DND-41 (cell line): Measurements from ENCODE around the gene PTPRD.

Experiments
- ATAC-seq: fragments of 200-7000 bp; cut with Tn5 transposase; 3 replicates; pipeline ENCODE4 v1.9.1; 2021; ENCODE audit warnings: low read depth; ENCODE audit not compliant: insufficient read depth
- DNase-seq: peaks from one replicate; pipeline ENCODE4 v3.0.0-alpha.2; 2020
- H2AFZ ChIP-seq: 2 replicates; pipeline ENCODE4 v1.6.0; 2012; ENCODE audit warnings: low read depth, low read length
- H3K27ac ChIP-seq: 2 replicates; pipeline ENCODE4 v1.5.1; 2012; ENCODE audit warnings: low read length, inconsistent platforms
- H3K27me3 ChIP-seq: fragments of 200-600 bp; sonication (generic); 2 replicates; pipeline ENCODE4 v1.6.0; 2012; ENCODE audit warnings: low read length, mild to moderate bottlenecking, inconsistent platforms; ENCODE audit not compliant: insufficient read depth, poor library complexity
- H3K36me3 ChIP-seq: 2 replicates; pipeline ENCODE4 v1.5.1; 2012; ENCODE audit warnings: low read length, inconsistent platforms; ENCODE audit not compliant: insufficient read depth
- H3K4me1 ChIP-seq: 2 replicates; pipeline ENCODE4 v1.5.1; 2012; ENCODE audit warnings: mild to moderate bottlenecking, low read length; ENCODE audit not compliant: insufficient read depth
- H3K4me2 ChIP-seq: 2 replicates; pipeline ENCODE4 v1.6.0; 2012; ENCODE audit warnings: mild to moderate bottlenecking, moderate library complexity, low read length, inconsistent platforms; ENCODE audit not compliant: insufficient read depth
- H3K4me3 ChIP-seq, 2 experiments: fragments of 200-600 bp in 1 of 2; shearing (Covaris generic) in 1 of 2; 2 replicates each; pipeline ENCODE4 v1.5.1; 2012 to 2016; ENCODE audit warnings: inconsistent platforms in 2 of 2, low read length in 2 of 2, mild to moderate bottlenecking in 2 of 2, low read depth in 1 of 2, moderate library complexity in 1 of 2
- H3K79me2 ChIP-seq: 2 replicates; pipeline ENCODE4 v1.6.0; 2012; ENCODE audit warnings: low read length, inconsistent platforms; ENCODE audit not compliant: insufficient read depth
- H3K9ac ChIP-seq: 2 replicates; pipeline ENCODE4 v1.6.0; 2012; ENCODE audit warnings: low read depth, mild to moderate bottlenecking, inconsistent platforms, low read length, moderate library complexity
- H3K9me3 ChIP-seq: 2 replicates; pipeline ENCODE4 v1.5.1; 2012; ENCODE audit warnings: low read length, moderate library complexity, mild to moderate bottlenecking, inconsistent platforms; ENCODE audit not compliant: insufficient read depth, severe bottlenecking
- H4K20me1 ChIP-seq: 2 replicates; pipeline ENCODE4 v1.6.0; 2012; ENCODE audit warnings: low read length; ENCODE audit not compliant: insufficient read depth
- EZH2 ChIP-seq: IDR thresholded peaks from 3 replicates; pipeline ENCODE4 v1.6.1; 2012; ENCODE audit warnings: borderline replicate concordance, low read depth, mild to moderate bottlenecking, moderate library complexity, low read length, inconsistent platforms; ENCODE audit not compliant: severe bottlenecking
- TF ChIP-seq, protein P1 (sequence below): IDR thresholded peaks from 2 replicates; pipeline ENCODE4 v1.5.1; 2012; ENCODE audit warnings: borderline replicate concordance, low read length, moderate library complexity, mild to moderate bottlenecking; ENCODE audit not compliant: poor library complexity, severe bottlenecking; ENCODE audit errors: extremely low read depth

Gene PTPRD

DNA sequence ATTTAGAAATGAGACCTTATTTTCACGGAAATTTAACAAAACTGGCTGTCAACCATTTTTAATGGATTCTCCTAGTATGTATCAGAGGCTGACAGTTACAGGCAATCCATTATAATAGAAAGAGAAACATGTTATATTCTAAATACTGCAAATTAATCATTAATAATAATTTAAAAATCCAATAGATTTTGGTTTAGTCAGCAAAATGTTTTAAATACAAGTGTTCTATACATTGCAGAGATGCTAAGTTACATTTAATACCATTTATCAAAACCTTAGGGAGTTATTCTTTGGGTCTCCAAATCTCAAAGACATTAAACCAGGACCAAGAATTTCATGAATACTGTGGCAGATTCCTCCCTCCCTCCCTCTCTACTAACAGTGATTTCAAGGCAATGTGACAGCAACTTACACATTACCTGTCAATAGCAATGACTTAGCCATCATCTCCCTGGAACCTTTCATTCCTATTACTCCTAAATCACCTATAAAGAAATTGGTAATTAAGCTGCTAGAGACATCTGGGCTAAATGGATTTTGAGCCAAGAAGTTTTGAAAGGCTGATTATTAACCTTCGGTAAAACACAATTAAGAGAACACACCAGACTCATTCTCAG lies 2044.7 kb downstream of the PTPRD start:
- DNase-seq (no peak), ATAC-seq (no peak)
- Histone ChIP-seq H3K9ac (no peak overlapping the region), H3K9me3 (no peaks in the 10 kb centered on the region), H4K20me1 (no peaks in the 10 kb centered on the region), H3K4me1 (peaks cover 42% of the 10 kb centered on the region), H2AFZ (no peak overlapping the region), H3K4me2 (no peak overlapping the region), H3K27ac (no peak overlapping the region), H3K36me3 (no peaks in the 10 kb centered on the region), H3K79me2 (no peaks in the 10 kb centered on the region), H3K27me3 (no peaks in the 10 kb centered on the region), H3K4me3 (no peak overlapping the region)
- TF ChIP-seq, protein P1, sequence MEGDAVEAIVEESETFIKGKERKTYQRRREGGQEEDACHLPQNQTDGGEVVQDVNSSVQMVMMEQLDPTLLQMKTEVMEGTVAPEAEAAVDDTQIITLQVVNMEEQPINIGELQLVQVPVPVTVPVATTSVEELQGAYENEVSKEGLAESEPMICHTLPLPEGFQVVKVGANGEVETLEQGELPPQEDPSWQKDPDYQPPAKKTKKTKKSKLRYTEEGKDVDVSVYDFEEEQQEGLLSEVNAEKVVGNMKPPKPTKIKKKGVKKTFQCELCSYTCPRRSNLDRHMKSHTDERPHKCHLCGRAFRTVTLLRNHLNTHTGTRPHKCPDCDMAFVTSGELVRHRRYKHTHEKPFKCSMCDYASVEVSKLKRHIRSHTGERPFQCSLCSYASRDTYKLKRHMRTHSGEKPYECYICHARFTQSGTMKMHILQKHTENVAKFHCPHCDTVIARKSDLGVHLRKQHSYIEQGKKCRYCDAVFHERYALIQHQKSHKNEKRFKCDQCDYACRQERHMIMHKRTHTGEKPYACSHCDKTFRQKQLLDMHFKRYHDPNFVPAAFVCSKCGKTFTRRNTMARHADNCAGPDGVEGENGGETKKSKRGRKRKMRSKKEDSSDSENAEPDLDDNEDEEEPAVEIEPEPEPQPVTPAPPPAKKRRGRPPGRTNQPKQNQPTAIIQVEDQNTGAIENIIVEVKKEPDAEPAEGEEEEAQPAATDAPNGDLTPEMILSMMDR: no peak
- TF ChIP-seq EZH2: no peak

DNA sequence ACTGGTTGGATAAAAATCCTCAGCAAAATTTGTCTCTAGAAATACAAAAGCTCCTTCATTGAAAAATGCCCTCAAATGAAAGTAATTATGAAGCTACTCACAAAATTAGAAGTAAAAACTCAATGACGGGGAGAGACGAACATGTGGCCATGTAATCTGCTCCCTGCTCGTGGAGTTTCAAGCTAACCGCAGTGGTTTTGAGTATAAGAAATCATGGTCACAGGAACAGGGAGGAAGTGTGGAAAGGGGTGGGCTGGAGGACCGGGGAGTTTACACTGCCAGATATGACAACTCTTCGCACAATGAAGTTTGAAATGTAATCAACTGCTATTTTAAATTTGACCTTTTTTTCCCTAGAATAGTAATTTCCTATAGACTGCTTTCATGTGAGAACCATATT lies 2047.8 kb downstream of the PTPRD start:
- TF ChIP-seq EZH2: no peak
- TF ChIP-seq, protein P1: no peak
- no peaks in the 10 kb centered on the region for H4K20me1 ChIP-seq
- DNase-seq: peak; percentile 71
- H2AFZ ChIP-seq: no peak overlapping the region
- no peak overlapping the region for H3K27ac ChIP-seq
- no peaks in the 10 kb centered on the region for H3K9me3 ChIP-seq
- H3K4me2 ChIP-seq: peak overlapping the region; percentile 40
- ATAC-seq: peak; percentile 98
- H3K4me3 ChIP-seq: peak overlapping the region in 1 of 2 experiments; percentile 24; a peak in 2 of 4 replicates
- H3K79me2 ChIP-seq: no peaks in the 10 kb centered on the region
- no peaks in the 10 kb centered on the region for H3K36me3 ChIP-seq
- H3K4me1 ChIP-seq: peaks cover 33% of the 10 kb centered on the region
- no peaks in the 10 kb centered on the region for H3K27me3 ChIP-seq
- peak overlapping the region; percentile 21; the same call in 1 of the 2 replicates for H3K9ac ChIP-seq

DNA sequence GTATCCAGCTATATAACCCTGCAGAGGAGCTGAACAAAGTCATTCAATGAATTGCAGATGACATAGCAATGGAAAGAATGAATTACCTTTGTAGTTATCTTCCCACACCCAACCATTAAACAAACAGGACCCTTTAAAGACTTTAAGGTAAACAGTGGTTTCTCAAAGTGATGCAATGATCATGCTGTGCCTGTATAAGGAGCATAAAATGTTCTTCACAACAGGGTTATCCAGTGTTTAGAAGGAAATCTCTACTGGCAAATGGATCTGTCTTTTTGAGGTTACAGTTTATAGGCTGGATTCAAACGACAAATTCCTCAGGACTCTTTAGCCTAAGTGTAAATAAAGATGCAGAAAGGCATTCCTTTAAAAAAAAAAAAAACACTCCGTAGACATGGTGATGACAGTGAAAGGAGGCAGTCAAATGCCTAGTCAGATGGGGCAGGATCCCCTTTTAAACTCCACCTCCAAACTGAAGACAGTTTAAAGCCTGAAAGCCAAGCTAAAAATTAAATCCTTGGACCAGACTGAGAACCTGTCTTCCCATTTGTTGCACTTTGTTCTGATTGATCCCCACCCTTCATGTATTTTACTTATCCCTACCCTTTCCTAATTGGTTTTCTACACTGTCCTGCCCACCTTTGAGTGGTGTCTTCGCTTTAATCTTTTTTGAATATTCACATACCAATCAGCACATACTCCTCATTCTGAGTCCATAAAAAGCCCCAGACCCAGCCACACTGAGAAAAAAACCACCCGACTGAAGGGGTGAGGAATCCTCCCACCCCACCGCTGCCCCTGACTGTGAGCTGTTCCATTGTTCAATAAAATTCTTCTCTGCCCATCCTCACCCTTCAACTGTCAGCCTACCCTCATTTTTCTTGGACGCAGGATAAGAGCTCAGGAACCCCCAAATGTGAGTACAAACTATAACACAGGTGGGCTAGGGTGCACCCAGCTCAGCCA lies 2052.0 kb downstream of the PTPRD start:
- H2AFZ ChIP-seq: no peak overlapping the region
- H4K20me1 ChIP-seq: no peaks in the 10 kb centered on the region
- no peak overlapping the region for H3K4me3 ChIP-seq
- no peak overlapping the region for H3K4me2 ChIP-seq
- no peak overlapping the region for H3K9ac ChIP-seq
- H3K79me2 ChIP-seq: no peaks in the 10 kb centered on the region
- TF ChIP-seq EZH2: no peak
- H3K9me3 ChIP-seq: no peaks in the 10 kb centered on the region
- peaks cover 20% of the 10 kb centered on the region for H3K4me1 ChIP-seq
- no peak overlapping the region for H3K27ac ChIP-seq
- H3K27me3 ChIP-seq: no peaks in the 10 kb centered on the region
- DNase-seq: no peak
- H3K36me3 ChIP-seq: no peaks in the 10 kb centered on the region
- no peak for ATAC-seq

DNA sequence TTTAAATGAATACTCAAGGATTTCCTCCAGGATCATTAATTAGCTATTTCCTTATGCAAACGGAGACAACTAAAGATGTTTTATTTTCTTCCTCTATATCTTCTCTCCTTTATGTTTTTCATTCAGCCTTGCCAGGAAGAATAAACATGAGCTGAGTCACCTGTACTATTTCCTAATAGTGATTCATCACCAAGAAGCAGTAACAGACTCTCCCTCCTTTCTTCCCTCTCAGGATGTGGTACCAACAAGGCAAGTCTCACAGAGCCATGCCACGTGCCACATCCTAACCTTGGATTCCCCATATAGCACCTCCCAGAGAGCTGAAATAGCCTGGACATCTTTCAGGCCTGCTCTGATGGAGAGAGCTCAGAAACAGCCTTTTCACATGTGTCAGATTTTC lies 2054.6 kb downstream of the PTPRD start:
- no peaks in the 10 kb centered on the region for H4K20me1 ChIP-seq
- H3K79me2 ChIP-seq: no peaks in the 10 kb centered on the region
- H2AFZ ChIP-seq: no peak overlapping the region
- peak; percentile 37; the same call in 1 of the 3 replicates for ATAC-seq
- no peak overlapping the region for H3K4me2 ChIP-seq
- no peaks in the 10 kb centered on the region for H3K36me3 ChIP-seq
- H3K27ac ChIP-seq: no peak overlapping the region
- no peak overlapping the region for H3K4me3 ChIP-seq
- no peaks in the 10 kb centered on the region for H3K27me3 ChIP-seq
- H3K4me1 ChIP-seq: no peaks in the 10 kb centered on the region
- no peak for TF ChIP-seq EZH2
- TF ChIP-seq, protein P1: no peak
- no peak overlapping the region for H3K9ac ChIP-seq
- no peak for DNase-seq
- H3K9me3 ChIP-seq: no peaks in the 10 kb centered on the region
